Body of pancreas (tissue), 4 donors: ENCODE results near the gene ESPNL. TPM values are rescaled to one million over a fixed set of nuclear protein-coding genes. Genes with fewer than 3 reads are reported as not detected.

ENCODE experiments used
- ATAC-seq: fragments of 150-250 bp; one replicate; pipeline ENCODE4 v1.9.1; 2016
- DNase-seq, 4 donors: peaks; one replicate each; pipeline ENCODE4 v3.0.0-alpha.2; 2019
- H3K27ac ChIP-seq, 4 donors: fragments of 200-600 bp; sonication (generic); 1 replicate in 3 of 4; 2 replicates in 1 of 4; pipeline versions ENCODE4 v1.5.1 to v1.6.1; 2016 to 2019; ENCODE audit warnings: mild to moderate bottlenecking in 1 of 4, mixed read lengths in 1 of 4, moderate library complexity in 1 of 4
- H3K27me3 ChIP-seq, 2 donors: fragments of 200-600 bp; sonication (generic); one replicate each; pipeline ENCODE4 v1.6.0; 2016; ENCODE audit warnings: mild to moderate bottlenecking in 1 of 2
- H3K36me3 ChIP-seq, 2 donors: fragments of 200-600 bp; sonication (generic); replicated peaks in 1 of 2; 2 replicates each; pipeline ENCODE4 v1.5.1; 2016; ENCODE audit warnings: low read depth in 2 of 2; ENCODE audit not compliant: insufficient read depth in 1 of 2
- H3K4me1 ChIP-seq: fragments of 200-600 bp; sonication (generic); one replicate; pipeline ENCODE4 v1.6.0; 2016
- H3K4me3 ChIP-seq, 2 donors: fragments of 200-600 bp; sonication (generic); 1 replicate in 1 of 2; 2 replicates in 1 of 2; pipeline ENCODE4 v1.5.1; 2016 to 2019
- H3K9me3 ChIP-seq, 3 donors: fragments of 200-600 bp; sonication (generic); 1 replicate in 2 of 3; 2 replicates in 1 of 3; pipeline ENCODE4 v1.5.1; 2016
- CTCF ChIP-seq, 7 experiments: fragments of 450-650 bp in 4 of 7; fragments of 200-600 bp in 3 of 7; sonication (generic) in 3 of 7; IDR thresholded peaks; one replicate each; pipeline ENCODE4 v1.5.1; 2016 to 2019; ENCODE audit warnings: antibody characterized with exemption in 7 of 7
- POLR2A ChIP-seq, 3 donors: fragments of 450-650 bp; IDR thresholded peaks; one replicate each; pipeline ENCODE4 v1.6.1; 2016; ENCODE audit warnings: antibody characterized with exemption in 3 of 3, mild to moderate bottlenecking in 2 of 3
- WGBS, 2 donors: methylation state at CpG; one replicate each; pipeline ENCODE4 v1.1.5; 2017; 5-methylcytosine and 5-hydroxymethylcytosine counted together
- intact Hi-C: fragments of 100-400 bp; cut with DNase I; formaldehyde crosslinking; loops from one replicate; pipeline ENCODE4 v1.15.1; 2023
- total RNA-seq, 2 donors: library from RNA; depleted of rRNA; stranded (reverse); fragments of >200 nt; gene quantifications; one replicate each; pipeline ENCODE4 v1.1.0, GENCODE V29; 2016

The ESPNL gene
- total RNA-seq, 2 donors from 2014 or later: not detected

- Histone ChIP-seq H3K27me3 (no peaks in the 10 kb centered on the region), H3K9me3 (no peaks in the 10 kb centered on the region), H3K27ac (no peak overlapping the region), H3K4me3 (no peak overlapping the region), H3K36me3 (no peaks in the 10 kb centered on the region), H3K4me1 (peaks cover 6% of the 10 kb centered on the region)
- WGBS, 2 donors: 69 to 73% methylated on average over 13 to 18 of the region's 20 CpGs
- ATAC-seq (no peak), DNase-seq (no peak)
- intact Hi-C loops: no loop called here
- TF ChIP-seq POLR2A (IDR thresholded peaks at IDR 0.05) (no peak), CTCF (IDR thresholded peaks at IDR 0.05) (no peak)
Observed at GRCh38 chr2:238143239-238143951, 43.3 kb downstream of the ESPNL start.

- Histone ChIP-seq H3K9me3 (no peaks in the 10 kb centered on the region), H3K4me1 (peaks cover 5% of the 10 kb centered on the region), H3K27me3 (no peaks in the 10 kb centered on the region), H3K27ac (no peak overlapping the region), H3K36me3 (no peaks in the 10 kb centered on the region), H3K4me3 (no peak overlapping the region)
- ATAC-seq (no peak), DNase-seq (no peak)
- WGBS, 2 donors: 77 to 83% methylated on average over 4 to 5 of the region's 5 CpGs
- TF ChIP-seq POLR2A (IDR thresholded peaks at IDR 0.05) (no peak), CTCF (IDR thresholded peaks at IDR 0.05) (no peak)
- intact Hi-C loops: no loop called here
Observed at GRCh38 chr2:238144262-238144661, 44.1 kb downstream of the ESPNL start.

GRCh38 chr2:238145046-238145445, 44.9 kb downstream of the ESPNL start:
- no peaks in the 10 kb centered on the region for H3K27me3 ChIP-seq
- H3K27ac ChIP-seq: no peak overlapping the region
- no peak for DNase-seq
- intact Hi-C loops: no loop called here
- TF ChIP-seq POLR2A (IDR thresholded peaks at IDR 0.05): no peak
- TF ChIP-seq CTCF (IDR thresholded peaks at IDR 0.05): no peak
- H3K9me3 ChIP-seq: no peaks in the 10 kb centered on the region
- no peak for ATAC-seq
- no peak overlapping the region for H3K4me3 ChIP-seq
- WGBS, 2 donors: 82 to 88% methylated on average over 8 to 12 of the region's 12 CpGs
- H3K36me3 ChIP-seq: no peaks in the 10 kb centered on the region
- H3K4me1 ChIP-seq: no peaks in the 10 kb centered on the region

GRCh38 chr2:238145851-238146250, 45.7 kb downstream of the ESPNL start:
- no peaks in the 10 kb centered on the region for H3K9me3 ChIP-seq
- no peak overlapping the region for H3K4me3 ChIP-seq
- WGBS, 2 donors: 62 to 84% methylated on average over 4 to 12 of the region's 12 CpGs
- H3K4me1 ChIP-seq: no peaks in the 10 kb centered on the region
- H3K27me3 ChIP-seq: no peaks in the 10 kb centered on the region
- ATAC-seq (no peak), DNase-seq (no peak)
- intact Hi-C loops: no loop called here
- no peak for TF ChIP-seq POLR2A (IDR thresholded peaks at IDR 0.05)
- TF ChIP-seq CTCF (IDR thresholded peaks at IDR 0.05): no peak
- no peaks in the 10 kb centered on the region for H3K36me3 ChIP-seq
- no peak overlapping the region for H3K27ac ChIP-seq
